Breast epithelium (tissue), 4 donors: ENCODE data around the gene RBM28. TPM values are rescaled to one million over a fixed set of nuclear protein-coding genes. Genes with fewer than 3 reads are reported as not detected.
A peak's percentile ranks its signal among the peaks of the same experiment; 100 is the strongest.

Experiments used
- DNase-seq, 2 donors: peaks; one replicate each; pipeline ENCODE4 v3.0.0-alpha.2; 2019; ENCODE audit warnings: low spot score in 2 of 2
- H3K27ac ChIP-seq, 2 donors: fragments of 200-600 bp; sonication (generic) in 1 of 2; one replicate each; pipeline ENCODE4 v1.5.1; 2016 to 2019; ENCODE audit warnings: mild to moderate bottlenecking in 1 of 2
- H3K27me3 ChIP-seq, 2 donors: fragments of 200-600 bp; sonication (generic) in 1 of 2; one replicate each; pipeline versions ENCODE4 v1.5.1 to v1.6.0; 2017 to 2019; ENCODE audit warnings: control low read depth in 1 of 2, mild to moderate bottlenecking in 1 of 2
- H3K36me3 ChIP-seq: fragments of 200-600 bp; one replicate; pipeline ENCODE4 v1.5.1; 2019
- H3K4me1 ChIP-seq, 2 donors: fragments of 200-600 bp; sonication (generic); one replicate each; pipeline ENCODE4 v1.5.1; 2016 to 2019; ENCODE audit warnings: control low read depth in 1 of 2
- H3K4me3 ChIP-seq, 3 donors: fragments of 200-600 bp; sonication (generic); 1 replicate in 2 of 3; 2 replicates in 1 of 3; pipeline ENCODE4 v1.5.1; 2016 to 2019; ENCODE audit warnings: mild to moderate bottlenecking in 3 of 3, moderate library complexity in 2 of 3
- H3K9me3 ChIP-seq, 2 donors: fragments of 200-600 bp; sonication (generic) in 1 of 2; one replicate each; pipeline ENCODE4 v1.5.1; 2016 to 2019; ENCODE audit warnings: control low read depth in 1 of 2
- CTCF ChIP-seq, 3 donors: fragments of 450-650 bp; IDR thresholded peaks; one replicate each; pipeline ENCODE4 v1.5.1; 2016 to 2017; ENCODE audit warnings: antibody characterized with exemption in 3 of 3, mild to moderate bottlenecking in 3 of 3, moderate library complexity in 3 of 3
- POLR2A ChIP-seq: fragments of 450-650 bp; IDR thresholded peaks from one replicate; pipeline ENCODE4 v1.6.1; 2016; ENCODE audit warnings: antibody characterized with exemption, mild to moderate bottlenecking, moderate library complexity
- POLR2AphosphoS5 ChIP-seq, 3 donors: sonication (generic); formaldehyde crosslinking; IDR thresholded peaks; one replicate each; pipeline ENCODE4 v1.6.1; 2017; ENCODE audit warnings: antibody characterized with exemption in 3 of 3
- intact Hi-C: fragments of 100-400 bp; cut with DNase I; formaldehyde crosslinking; loops from one replicate; pipeline ENCODE4 v1.15.1; 2023; ENCODE audit warnings: low total_unique reads
- total RNA-seq, 3 donors: library from RNA; depleted of rRNA; stranded (reverse); fragments of >200 nt; gene quantifications; one replicate each; pipeline ENCODE4 v1.1.0, GENCODE V29; 2016

The RBM28 gene
- total RNA-seq, 3 donors from 2014 or later, result 28.8 to 47.5 (median 35.7) TPM

DNA sequence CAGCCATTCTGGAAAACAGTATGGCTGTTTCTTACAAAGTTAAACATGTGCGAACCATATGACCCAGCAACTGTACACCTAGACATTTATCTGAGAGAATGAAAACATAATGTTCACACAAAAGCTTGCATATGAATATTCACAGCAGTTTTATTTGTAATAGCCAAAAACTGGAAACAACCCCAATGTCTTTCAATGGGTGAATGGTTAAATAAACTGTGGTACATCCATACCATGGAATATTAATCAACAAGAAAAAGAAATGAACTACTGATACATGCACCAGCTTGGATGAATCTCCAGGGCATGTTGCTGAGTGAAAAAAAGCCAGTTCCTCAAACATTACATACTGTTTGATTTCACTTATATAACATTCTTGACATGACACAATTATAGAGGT is 65.3 kb downstream of the RBM28 start:
- intact Hi-C loops, result no loop called here

GRCh38 chr7:128275681-128276080 is 68.0 kb downstream of the RBM28 start:
- TF ChIP-seq POLR2A (no peak), POLR2AphosphoS5 (IDR thresholded peaks at IDR 0.05) (no peak), CTCF (IDR thresholded peaks at IDR 0.05) (no peak)
- intact Hi-C loops, result no loop called here
- no peak overlapping the region for H3K4me3 ChIP-seq
- H3K27me3 ChIP-seq, result peaks cover 0 to 17% of the 10 kb centered on the region in 2 donors
- H3K36me3 ChIP-seq, result no peaks in the 10 kb centered on the region
- H3K4me1 ChIP-seq, result no peaks in the 10 kb centered on the region
- no peak overlapping the region for H3K27ac ChIP-seq
- DNase-seq, result peak in 1 of 2 donors; percentile 43
- peaks cover 12 to 17% of the 10 kb centered on the region in 2 donors for H3K9me3 ChIP-seq

More for the DNA sequence above, 65.3 kb downstream of the RBM28 start:
- no peak for TF ChIP-seq POLR2AphosphoS5 (IDR thresholded peaks at IDR 0.05)
- TF ChIP-seq POLR2A, result no peak
- TF ChIP-seq CTCF (IDR thresholded peaks at IDR 0.05), result no peak
- no peak overlapping the region for H3K27ac ChIP-seq
- no peaks in the 10 kb centered on the region for H3K36me3 ChIP-seq
- H3K4me3 ChIP-seq, result no peak overlapping the region
- DNase-seq, result no peak
- H3K4me1 ChIP-seq, result no peaks in the 10 kb centered on the region
- no peaks in the 10 kb centered on the region for H3K27me3 ChIP-seq
- peaks cover 17 to 18% of the 10 kb centered on the region in 2 donors for H3K9me3 ChIP-seq

- Histone ChIP-seq H3K27ac (no peak overlapping the region), H3K9me3 (peaks cover 5 to 11% of the 10 kb centered on the region in 2 donors), H3K36me3 (no peaks in the 10 kb centered on the region), H3K27me3 (peaks cover 0 to 19% of the 10 kb centered on the region in 2 donors), H3K4me1 (no peaks in the 10 kb centered on the region), H3K4me3 (no peak overlapping the region)
- no peak for DNase-seq
- intact Hi-C loops, result no loop called here
- TF ChIP-seq CTCF (IDR thresholded peaks at IDR 0.05) (no peak), POLR2A (no peak), POLR2AphosphoS5 (IDR thresholded peaks at IDR 0.05) (no peak)
Observed at GRCh38 chr7:128274884-128275603, 68.7 kb downstream of the RBM28 start.

GRCh38 chr7:128274246-128274883 is 69.3 kb downstream of the RBM28 start:
- no peak for DNase-seq
- peaks cover 0 to 19% of the 10 kb centered on the region in 2 donors for H3K27me3 ChIP-seq
- intact Hi-C loops, result no loop called here

More at GRCh38 chr7:128274246-128274883, 69.3 kb downstream of the RBM28 start:
- H3K27ac ChIP-seq, result no peak overlapping the region
- H3K9me3 ChIP-seq, result peaks cover 0 to 4% of the 10 kb centered on the region in 2 donors
- no peak for TF ChIP-seq POLR2AphosphoS5 (IDR thresholded peaks at IDR 0.05)
- no peak for TF ChIP-seq POLR2A
- no peak for TF ChIP-seq CTCF (IDR thresholded peaks at IDR 0.05)
- no peaks in the 10 kb centered on the region for H3K36me3 ChIP-seq
- no peaks in the 10 kb centered on the region for H3K4me1 ChIP-seq
- no peak overlapping the region for H3K4me3 ChIP-seq
